Nephron (organoid): ENCODE results near the gene ERBB4.
"Not testable (repeated sequence)": the region's sequence is repeated elsewhere in the genome, so short reads cannot be mapped to it uniquely, and the experiment has no call there.

Experiments used
- H3K27ac Mint-ChIP-seq, 3 experiments: 2 replicates each; pipeline ENCODE4 v1.8.0; 2020; ENCODE audit warnings: mixed read lengths in 3 of 3, mild to moderate bottlenecking in 2 of 3, moderate library complexity in 1 of 3
- H3K27me3 Mint-ChIP-seq: 2 replicates; pipeline ENCODE4 v1.8.0; 2021; ENCODE audit warnings: low read depth, mild to moderate bottlenecking, moderate library complexity, mixed read lengths
- H3K36me3 Mint-ChIP-seq: 2 replicates; pipeline ENCODE4 v1.8.0; 2020; ENCODE audit warnings: low read depth, mixed read lengths
- H3K4me1 Mint-ChIP-seq: 2 replicates; pipeline ENCODE4 v1.8.0; 2020; ENCODE audit warnings: mixed read lengths
- H3K4me3 Mint-ChIP-seq, 3 experiments: 2 replicates each; pipeline ENCODE4 v1.8.0; 2020; ENCODE audit warnings: mild to moderate bottlenecking in 3 of 3, mixed read lengths in 3 of 3, moderate library complexity in 2 of 3
- H3K9me3 Mint-ChIP-seq: 2 replicates; pipeline ENCODE4 v1.8.0; 2020; ENCODE audit warnings: mixed read lengths
- TF ChIP-seq, protein P1 (sequence below), 3 experiments: fragments of 200-600 bp; sonication (generic); IDR thresholded peaks; one replicate each; pipeline ENCODE4 v1.5.0; 2021; ENCODE audit warnings: antibody characterized with exemption in 3 of 3; ENCODE audit not compliant: unreplicated experiment in 3 of 3

Gene ERBB4

DNA sequence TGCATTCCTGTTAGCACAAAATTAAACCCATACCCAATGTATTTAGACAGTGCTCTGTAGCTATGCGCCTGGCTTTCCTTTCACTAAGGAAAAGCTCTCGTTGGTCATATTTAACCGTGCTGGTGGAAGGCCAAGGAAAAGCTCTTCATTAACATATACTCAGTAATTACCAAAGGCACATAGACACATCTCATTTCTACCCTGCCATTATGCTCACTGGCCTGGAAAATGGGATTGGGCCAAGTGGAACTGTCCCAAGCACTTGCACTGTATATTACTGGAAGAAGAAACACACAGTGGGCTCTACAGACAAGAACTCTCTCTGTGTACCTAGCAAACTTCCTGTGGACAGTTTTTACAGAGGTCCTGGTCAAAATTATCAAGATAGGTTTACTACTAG lies 274.4 kb downstream of the ERBB4 start:
- Mint-ChIP-seq H3K27me3 (no peaks in the 10 kb centered on the region), H3K9me3 (no peaks in the 10 kb centered on the region)
- TF ChIP-seq, protein P1, sequence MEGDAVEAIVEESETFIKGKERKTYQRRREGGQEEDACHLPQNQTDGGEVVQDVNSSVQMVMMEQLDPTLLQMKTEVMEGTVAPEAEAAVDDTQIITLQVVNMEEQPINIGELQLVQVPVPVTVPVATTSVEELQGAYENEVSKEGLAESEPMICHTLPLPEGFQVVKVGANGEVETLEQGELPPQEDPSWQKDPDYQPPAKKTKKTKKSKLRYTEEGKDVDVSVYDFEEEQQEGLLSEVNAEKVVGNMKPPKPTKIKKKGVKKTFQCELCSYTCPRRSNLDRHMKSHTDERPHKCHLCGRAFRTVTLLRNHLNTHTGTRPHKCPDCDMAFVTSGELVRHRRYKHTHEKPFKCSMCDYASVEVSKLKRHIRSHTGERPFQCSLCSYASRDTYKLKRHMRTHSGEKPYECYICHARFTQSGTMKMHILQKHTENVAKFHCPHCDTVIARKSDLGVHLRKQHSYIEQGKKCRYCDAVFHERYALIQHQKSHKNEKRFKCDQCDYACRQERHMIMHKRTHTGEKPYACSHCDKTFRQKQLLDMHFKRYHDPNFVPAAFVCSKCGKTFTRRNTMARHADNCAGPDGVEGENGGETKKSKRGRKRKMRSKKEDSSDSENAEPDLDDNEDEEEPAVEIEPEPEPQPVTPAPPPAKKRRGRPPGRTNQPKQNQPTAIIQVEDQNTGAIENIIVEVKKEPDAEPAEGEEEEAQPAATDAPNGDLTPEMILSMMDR (IDR thresholded peaks at IDR 0.05; ENCODE audit: unreplicated experiment in 3 of 3), result no peak

GRCh38 chr2:212259226-212259625 lies 279.4 kb downstream of the ERBB4 start:
- Mint-ChIP-seq H3K4me3 (peak overlapping the region in 1 of 3 experiments; percentile 25), H3K4me1 (no peaks in the 10 kb centered on the region)

More for the DNA sequence above, 274.4 kb downstream of the ERBB4 start:
- H3K4me1 Mint-ChIP-seq, result no peaks in the 10 kb centered on the region
- no peaks in the 10 kb centered on the region for H3K36me3 Mint-ChIP-seq
- H3K4me3 Mint-ChIP-seq, result peak overlapping the region in 1 of 3 experiments; percentile 4
- H3K27ac Mint-ChIP-seq, result peak overlapping the region; percentile 74 to 95 (median 79)

DNA sequence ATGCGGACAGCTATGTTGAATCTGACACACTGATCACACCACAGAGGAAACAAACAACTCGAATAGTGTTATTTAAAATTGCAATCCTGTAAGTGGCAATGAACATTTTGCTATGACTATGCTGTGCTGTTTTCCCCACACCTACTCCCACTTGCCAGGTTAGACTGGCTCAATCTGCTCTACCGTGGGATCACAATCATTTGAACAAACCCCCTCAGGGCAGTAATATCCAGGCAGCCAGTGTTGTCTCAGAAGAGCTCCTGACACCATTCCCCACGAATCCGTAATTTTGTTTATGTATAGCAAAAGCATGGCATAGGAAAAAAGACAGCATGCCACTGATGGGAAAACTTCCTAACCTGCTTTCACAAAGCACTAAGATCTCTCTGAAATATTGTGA lies 284.3 kb downstream of the ERBB4 start:
- no peaks in the 10 kb centered on the region for H3K36me3 Mint-ChIP-seq
- H3K4me1 Mint-ChIP-seq, result no peaks in the 10 kb centered on the region
- H3K9me3 Mint-ChIP-seq, result no peaks in the 10 kb centered on the region
- peak overlapping the region; percentile 12 to 89 (median 40) for H3K27ac Mint-ChIP-seq
- H3K27me3 Mint-ChIP-seq, result no peaks in the 10 kb centered on the region
- TF ChIP-seq, protein P1 (IDR thresholded peaks at IDR 0.05; ENCODE audit: unreplicated experiment in 3 of 3), result no peak
- no peak overlapping the region for H3K4me3 Mint-ChIP-seq

More at GRCh38 chr2:212259226-212259625, 279.4 kb downstream of the ERBB4 start:
- Mint-ChIP-seq H3K27me3 (no peaks in the 10 kb centered on the region), H3K9me3 (no peaks in the 10 kb centered on the region), H3K36me3 (no peaks in the 10 kb centered on the region), H3K27ac (peak overlapping the region in 2 of 3 experiments; percentile 15 to 86)
- TF ChIP-seq, protein P1 (IDR thresholded peaks at IDR 0.05; ENCODE audit: unreplicated experiment in 3 of 3), result no peak

GRCh38 chr2:212249451-212249850 lies 289.2 kb downstream of the ERBB4 start:
- Mint-ChIP-seq H3K36me3 (no peaks in the 10 kb centered on the region), H3K9me3 (no peaks in the 10 kb centered on the region), H3K4me3 (no peak overlapping the region), H3K27ac (no peak overlapping the region), H3K27me3 (no peaks in the 10 kb centered on the region), H3K4me1 (no peaks in the 10 kb centered on the region)
- TF ChIP-seq, protein P1 (IDR thresholded peaks at IDR 0.05; ENCODE audit: unreplicated experiment in 3 of 3), result peak; percentile 28 to 45 (median 43)

DNA sequence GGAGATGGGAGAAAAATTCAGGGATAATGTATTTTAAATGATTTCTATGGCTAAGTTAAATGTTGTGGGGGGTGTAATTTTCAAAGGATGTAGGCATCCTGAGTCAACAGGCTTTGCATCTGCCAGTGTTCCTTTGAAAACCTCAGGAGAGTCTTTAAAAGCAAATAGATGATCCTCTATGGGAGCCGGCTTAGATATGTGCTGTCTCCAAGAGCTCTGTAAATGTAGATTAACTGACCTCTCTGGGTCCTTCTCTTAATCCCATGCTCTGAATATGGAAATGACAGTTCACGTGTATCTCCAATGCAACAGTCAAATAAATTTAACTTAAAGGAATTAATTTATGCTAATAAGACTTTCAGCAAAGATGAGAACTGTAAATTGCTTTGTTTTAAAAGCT lies 292.7 kb downstream of the ERBB4 start:
- Mint-ChIP-seq H3K36me3 (no peaks in the 10 kb centered on the region), H3K4me1 (no peaks in the 10 kb centered on the region), H3K27ac (no peak overlapping the region), H3K4me3 (no peak overlapping the region), H3K27me3 (no peaks in the 10 kb centered on the region), H3K9me3 (no peaks in the 10 kb centered on the region)
- TF ChIP-seq, protein P1 (IDR thresholded peaks at IDR 0.05; ENCODE audit: unreplicated experiment in 3 of 3), result no peak

GRCh38 chr2:212242724-212243123 lies 295.9 kb downstream of the ERBB4 start:
- TF ChIP-seq, protein P1 (IDR thresholded peaks at IDR 0.05; ENCODE audit: unreplicated experiment in 3 of 3), result no peak
- Mint-ChIP-seq H3K4me3 (no peak overlapping the region), H3K4me1 (no peaks in the 10 kb centered on the region), H3K9me3 (no peaks in the 10 kb centered on the region), H3K27ac (no peak overlapping the region), H3K27me3 (no peaks in the 10 kb centered on the region), H3K36me3 (no peaks in the 10 kb centered on the region)

GRCh38 chr2:212238152-212238551 lies 300.4 kb downstream of the ERBB4 start:
- H3K4me3 Mint-ChIP-seq, H3K27me3 Mint-ChIP-seq, H3K4me1 Mint-ChIP-seq, H3K27ac Mint-ChIP-seq, H3K36me3 Mint-ChIP-seq, H3K9me3 Mint-ChIP-seq: not testable (repeated sequence)
